HG03520 (cell line): Measurements from ENCODE around the gene RTL9.

Experiments
- ATAC-seq: cut with Tn5 transposase; IDR thresholded peaks from one replicate; pipeline ENCODE4 v1.9.1; 2021; ENCODE audit warnings: mild to moderate bottlenecking, moderate library complexity; ENCODE audit not compliant: unreplicated experiment

The RTL9 gene

GRCh38 chrX:110341189-110342035 is 17.2 kb upstream of the RTL9 start:
- ATAC-seq = peak; percentile 78

DNA sequence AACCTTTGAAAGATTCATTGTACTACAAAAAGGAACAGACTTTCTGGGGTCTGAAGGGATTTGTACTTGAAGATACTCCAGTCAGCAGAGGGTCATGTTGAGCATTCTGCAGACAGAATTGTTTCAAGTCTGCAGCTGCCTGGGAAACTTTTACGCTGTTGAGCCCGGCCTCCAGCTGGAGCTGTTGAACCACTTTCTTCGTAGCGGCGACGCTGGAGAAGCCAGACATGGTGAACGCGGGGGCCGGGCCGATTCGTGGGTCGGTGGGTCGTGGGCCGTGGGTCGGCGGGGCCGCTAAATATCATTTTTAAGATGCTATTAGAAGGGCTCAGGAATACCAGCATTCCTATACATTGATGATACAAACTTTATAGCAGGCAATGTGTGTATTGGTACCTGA is 12.0 kb upstream of the RTL9 start:
- no peak for ATAC-seq

- ATAC-seq = no peak
Observed at GRCh38 chrX:110359273-110359672, 625 bp downstream of the RTL9 start.

GRCh38 chrX:110363244-110363643 is 4.6 kb downstream of the RTL9 start:
- no peak for ATAC-seq

DNA sequence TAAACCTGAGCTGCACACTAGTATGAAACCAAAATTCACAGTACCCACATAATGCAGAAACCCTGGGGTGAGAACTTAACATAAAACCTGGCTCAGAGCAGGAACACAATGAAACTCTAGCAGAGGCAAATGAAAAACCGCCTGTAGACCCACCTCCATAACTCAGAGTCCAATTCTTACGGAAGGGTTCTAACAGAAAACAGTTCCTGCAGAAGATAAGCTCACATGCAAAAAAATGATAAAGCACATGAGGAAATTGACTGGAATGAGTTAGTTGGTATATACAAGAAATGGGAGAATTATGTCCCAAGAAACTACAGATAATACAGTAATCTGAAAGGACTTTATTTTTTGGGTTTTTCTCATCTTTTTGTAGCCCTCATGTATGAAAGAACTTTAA is 14.7 kb downstream of the RTL9 start:
- ATAC-seq = no peak

DNA sequence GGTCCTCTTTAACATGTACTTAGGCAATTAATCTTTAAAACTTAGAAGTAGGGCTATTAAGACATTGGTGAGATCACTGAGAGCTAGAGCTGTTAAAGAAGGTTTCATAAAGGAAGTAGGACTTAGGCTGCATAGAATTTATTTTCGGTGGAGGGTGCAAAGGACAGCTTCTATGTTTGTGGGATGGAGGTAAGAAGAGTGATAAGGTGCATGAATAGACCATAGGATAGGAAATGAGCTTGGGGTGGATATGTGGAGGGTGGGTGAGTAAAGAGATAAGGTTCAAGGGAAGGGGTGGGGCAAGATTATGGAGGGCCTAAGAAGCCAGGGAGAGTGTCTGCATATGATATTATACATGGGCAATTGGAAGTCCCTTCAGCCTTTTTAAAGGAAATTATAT is 15.9 kb downstream of the RTL9 start:
- peak; percentile 75 for ATAC-seq

DNA sequence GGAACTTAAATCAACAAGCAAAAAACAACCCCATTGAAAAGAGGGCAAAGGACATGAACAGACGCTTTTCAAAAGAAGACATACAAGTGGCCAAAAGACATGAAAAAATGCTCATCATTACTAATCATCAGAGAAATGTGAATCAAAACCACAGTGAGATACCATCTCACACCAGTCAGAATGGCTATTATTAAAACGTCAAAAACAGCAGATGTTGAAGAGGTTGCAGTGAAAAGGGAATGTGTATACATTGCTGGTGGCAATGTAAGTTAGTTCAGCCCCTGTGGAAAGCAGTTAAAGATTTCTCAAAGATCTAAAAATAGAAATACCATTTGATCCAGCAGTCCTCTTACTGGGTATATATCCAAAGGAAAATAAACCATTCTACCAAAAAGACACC is 22.6 kb downstream of the RTL9 start:
- no peak for ATAC-seq

DNA sequence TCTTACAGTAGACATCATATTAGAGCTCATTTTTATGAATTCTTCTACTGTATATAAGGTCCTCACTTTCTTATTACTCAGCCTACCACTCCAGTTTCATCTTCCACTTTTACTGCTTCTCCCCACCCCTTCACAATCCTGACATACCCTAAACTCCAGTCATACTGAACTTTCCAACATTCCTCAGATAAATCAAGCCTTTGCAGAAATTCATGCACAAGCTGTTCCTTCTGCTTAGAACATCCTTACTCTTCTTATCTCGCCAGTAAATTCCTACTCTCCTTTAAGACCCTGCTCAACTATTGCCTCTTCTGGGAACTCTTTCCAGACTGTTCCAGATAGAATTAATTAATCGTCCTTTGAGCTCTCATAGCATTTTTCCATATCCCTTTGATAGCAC is 24.8 kb downstream of the RTL9 start:
- no peak for ATAC-seq

DNA sequence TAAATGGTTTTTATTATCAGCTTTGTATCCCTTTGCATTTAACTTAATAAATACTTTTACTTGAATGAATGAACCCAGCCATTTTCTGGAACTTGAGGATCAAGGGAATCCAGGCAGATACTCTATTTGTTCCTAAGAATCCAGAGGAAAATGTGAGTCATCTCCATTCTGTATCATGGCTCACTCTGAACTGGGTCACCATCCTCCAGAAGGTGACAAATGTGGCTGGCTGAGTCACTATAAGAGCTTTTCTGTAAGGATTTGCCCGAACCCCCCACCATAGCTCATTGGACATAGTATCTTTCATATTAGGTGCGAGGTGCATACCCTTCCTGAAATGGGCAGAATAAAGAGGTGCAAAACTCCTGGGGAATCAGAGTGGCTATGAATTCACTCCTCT is 25.8 kb downstream of the RTL9 start:
- ATAC-seq = no peak

GRCh38 chrX:110389570-110389969 is 30.9 kb downstream of the RTL9 start:
- no peak for ATAC-seq

DNA sequence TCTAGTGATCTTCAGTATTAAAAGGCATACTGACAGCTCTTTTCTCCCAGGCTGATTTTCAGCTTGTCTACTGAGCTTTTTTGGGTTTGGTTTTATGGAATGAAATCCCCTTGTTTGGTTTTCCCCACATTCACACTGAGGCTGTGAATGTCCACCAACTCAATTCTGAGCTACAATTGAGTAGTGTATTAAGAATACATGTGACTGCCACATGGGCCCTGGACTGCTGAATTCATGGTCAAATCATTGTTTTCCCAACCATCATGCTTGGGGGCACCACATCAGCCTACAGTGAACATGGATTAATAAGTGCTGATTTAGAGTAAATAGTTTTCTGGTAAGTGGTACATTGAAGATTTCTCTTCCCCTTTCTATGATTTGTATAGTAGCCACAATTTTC is 32.4 kb downstream of the RTL9 start:
- no peak for ATAC-seq

GRCh38 chrX:110394651-110395050 is 36.0 kb downstream of the RTL9 start:
- ATAC-seq = no peak

GRCh38 chrX:110395877-110396276 is 37.2 kb downstream of the RTL9 start:
- no peak for ATAC-seq

GRCh38 chrX:110396735-110397134 is 38.1 kb downstream of the RTL9 start:
- ATAC-seq = no peak

GRCh38 chrX:110397339-110397738 is 38.7 kb downstream of the RTL9 start:
- ATAC-seq = no peak

DNA sequence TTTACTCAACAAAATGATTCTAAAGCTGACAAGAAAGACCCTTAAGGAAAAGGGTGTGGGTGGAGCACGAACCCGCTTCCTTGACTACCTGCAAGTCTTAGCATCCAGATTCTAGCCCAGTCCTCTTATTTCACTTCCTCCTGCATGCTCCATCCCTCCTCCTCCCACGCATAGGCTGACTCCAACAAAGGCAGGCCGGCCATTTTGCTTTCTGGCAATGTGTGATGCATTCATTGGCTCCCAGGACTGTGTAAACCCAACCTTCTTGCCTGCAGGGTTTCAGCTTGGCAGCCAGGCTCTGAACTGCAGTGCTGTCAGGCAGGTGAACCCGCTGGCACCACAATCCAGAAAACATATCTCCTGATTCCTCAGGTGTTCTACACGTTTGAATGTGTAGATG is 39.3 kb downstream of the RTL9 start:
- ATAC-seq = no peak

DNA sequence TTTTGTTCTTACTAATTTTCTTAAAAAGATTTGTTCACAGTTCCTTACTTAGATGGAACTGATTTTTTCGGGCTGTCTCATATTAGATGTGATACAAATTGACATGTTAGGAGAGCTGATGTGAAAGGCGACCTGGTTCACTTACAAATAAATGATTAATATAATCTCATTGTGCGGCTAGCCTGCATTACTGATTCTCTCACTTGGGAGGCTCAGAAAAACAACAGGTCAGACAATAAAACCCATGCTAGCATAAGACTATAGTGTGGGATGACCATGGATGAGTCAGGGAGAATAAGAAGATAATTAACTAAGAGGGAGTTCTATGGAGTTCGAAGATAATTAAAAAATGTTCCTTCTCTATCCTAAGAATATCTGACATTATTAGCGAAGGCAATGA is 40.8 kb downstream of the RTL9 start:
- no peak for ATAC-seq

- no peak for ATAC-seq
Observed at GRCh38 chrX:110399966-110400365, 41.3 kb downstream of the RTL9 start.

DNA sequence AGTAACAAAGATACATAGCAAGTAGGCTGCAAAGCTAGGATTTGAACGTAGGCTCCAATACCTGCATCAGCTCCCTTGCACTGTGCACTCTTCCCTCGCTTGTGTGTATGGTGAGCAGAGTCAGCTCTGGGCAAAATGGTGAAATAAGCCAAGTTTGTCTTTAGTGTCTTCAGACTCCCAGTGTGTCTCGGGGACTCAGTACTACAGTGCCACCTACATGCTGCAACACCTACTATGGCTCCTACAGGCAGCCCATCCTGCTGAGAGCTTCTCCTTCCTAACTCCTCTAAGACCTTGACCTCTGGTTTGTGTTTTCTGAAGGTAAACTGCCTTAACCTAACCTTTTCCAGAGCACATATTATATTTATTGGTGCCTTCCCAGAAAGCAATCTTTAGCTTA is 42.5 kb downstream of the RTL9 start:
- no peak for ATAC-seq

DNA sequence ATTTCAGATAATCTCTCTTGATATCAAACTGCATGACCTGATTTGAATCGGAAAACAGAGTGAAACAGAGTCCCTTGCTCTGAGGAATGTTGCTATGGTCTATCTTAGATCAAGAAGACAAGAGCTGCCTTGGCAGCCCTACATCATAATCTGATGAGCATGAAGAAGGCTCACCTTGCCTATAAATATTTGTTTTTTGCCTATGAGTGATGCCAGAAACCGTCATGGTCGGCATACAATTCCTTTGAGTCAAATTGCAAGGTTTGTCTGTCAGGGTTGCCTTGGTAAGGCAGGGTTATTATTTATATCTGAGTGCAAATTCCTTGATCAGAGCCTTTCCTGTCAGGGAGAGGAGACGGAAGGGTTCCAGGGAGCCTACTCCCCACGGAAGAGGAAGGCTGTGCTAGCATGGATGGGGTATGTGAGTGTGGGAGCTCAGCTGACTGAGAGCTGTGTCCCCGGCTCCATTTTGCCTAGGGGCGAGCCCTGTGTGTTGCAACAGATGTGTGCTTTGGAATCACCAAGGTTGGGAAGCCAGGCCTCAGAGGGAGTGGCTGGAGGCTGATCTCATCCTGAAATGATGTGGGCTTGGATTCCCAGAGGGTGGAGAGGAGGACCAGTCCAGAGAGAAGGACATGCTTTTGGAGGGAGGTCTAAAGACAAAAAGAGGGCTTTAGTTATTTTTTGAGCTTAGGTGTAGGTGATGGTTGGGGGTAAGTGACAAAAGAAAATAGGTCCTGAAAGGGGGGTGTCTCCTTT is 43.6 kb downstream of the RTL9 start:
- ATAC-seq = no peak

- ATAC-seq = no peak
Observed at GRCh38 chrX:110402850-110403221, 44.2 kb downstream of the RTL9 start.

DNA sequence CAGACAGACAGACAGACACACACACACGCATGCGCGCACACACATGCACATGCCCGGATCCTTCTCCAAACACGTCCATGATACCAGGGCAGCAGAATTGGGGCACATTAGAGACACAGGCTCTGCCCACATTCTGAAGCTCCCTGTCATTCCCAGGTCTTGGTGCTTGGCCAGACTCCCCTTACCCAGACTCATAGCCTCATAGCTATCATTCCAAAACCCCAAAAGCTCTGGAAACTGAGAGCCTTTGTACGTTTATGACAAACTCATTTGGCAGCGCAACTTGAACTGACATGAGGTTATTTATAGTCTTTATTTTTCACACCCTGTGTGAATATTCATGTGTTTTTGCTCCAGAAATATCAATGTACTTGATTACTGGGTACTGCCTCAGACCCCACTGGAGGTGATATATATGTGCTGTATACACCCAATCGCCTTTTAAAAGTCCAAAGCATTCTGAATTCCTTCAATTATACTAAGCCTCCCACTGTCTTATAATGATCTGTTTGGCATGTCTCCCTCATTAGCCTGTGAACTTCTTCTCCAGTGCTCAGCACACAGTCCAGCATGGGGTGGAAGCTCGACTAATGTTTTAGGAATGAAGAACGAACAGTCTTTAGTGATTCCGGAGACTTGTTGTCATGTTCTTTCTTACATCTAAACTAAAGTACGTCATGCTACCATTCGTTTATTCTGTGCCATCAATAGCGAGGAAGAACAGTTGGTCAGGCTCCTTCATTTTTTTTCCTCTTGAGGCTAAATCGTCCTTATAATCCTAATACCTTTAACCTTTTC is 45.0 kb downstream of the RTL9 start:
- no peak for ATAC-seq
